IPS-11a (cell line): ENCODE data around the gene OXNAD1.

ENCODE experiments used
- H3K4me3 ChIP-seq: one replicate; pipeline ENCODE4 v1.5.1; 2013; ENCODE audit warnings: low read depth, low read length, control low read depth

The OXNAD1 gene

GRCh38 chr3:16325850-16326249 is 60.8 kb downstream of the OXNAD1 start:
- H3K4me3 ChIP-seq: no peak overlapping the region

GRCh38 chr3:16326724-16327349 is 61.8 kb downstream of the OXNAD1 start:
- H3K4me3 ChIP-seq: no peak overlapping the region

GRCh38 chr3:16328124-16328523 is 63.1 kb downstream of the OXNAD1 start:
- H3K4me3 ChIP-seq: no peak overlapping the region

GRCh38 chr3:16329036-16329825 is 64.2 kb downstream of the OXNAD1 start:
- no peak overlapping the region for H3K4me3 ChIP-seq

- H3K4me3 ChIP-seq: no peak overlapping the region
Observed at GRCh38 chr3:16329826-16330129, 64.8 kb downstream of the OXNAD1 start.

- H3K4me3 ChIP-seq: no peak overlapping the region
Observed at GRCh38 chr3:16330351-16330750, 65.3 kb downstream of the OXNAD1 start.

GRCh38 chr3:16331319-16331883 is 66.4 kb downstream of the OXNAD1 start:
- no peak overlapping the region for H3K4me3 ChIP-seq

GRCh38 chr3:16332904-16333426 is 68.0 kb downstream of the OXNAD1 start:
- no peak overlapping the region for H3K4me3 ChIP-seq

GRCh38 chr3:16334909-16335308 is 69.9 kb downstream of the OXNAD1 start:
- no peak overlapping the region for H3K4me3 ChIP-seq

GRCh38 chr3:16335333-16335732 is 70.3 kb downstream of the OXNAD1 start:
- H3K4me3 ChIP-seq: no peak overlapping the region

GRCh38 chr3:16335772-16336645 is 71.0 kb downstream of the OXNAD1 start:
- H3K4me3 ChIP-seq: no peak overlapping the region

- no peak overlapping the region for H3K4me3 ChIP-seq
Observed at GRCh38 chr3:16336825-16337224, 71.8 kb downstream of the OXNAD1 start.

GRCh38 chr3:16337856-16338540 is 73.0 kb downstream of the OXNAD1 start:
- H3K4me3 ChIP-seq: no peak overlapping the region

- H3K4me3 ChIP-seq: no peak overlapping the region
Observed at GRCh38 chr3:16338999-16339398, 74.0 kb downstream of the OXNAD1 start.

- H3K4me3 ChIP-seq: no peak overlapping the region
Observed at GRCh38 chr3:16343101-16343500, 78.1 kb downstream of the OXNAD1 start.

- no peak overlapping the region for H3K4me3 ChIP-seq
Observed at GRCh38 chr3:16346413-16347081, 81.5 kb downstream of the OXNAD1 start.

- no peak overlapping the region for H3K4me3 ChIP-seq
Observed at GRCh38 chr3:16347548-16347947, 82.5 kb downstream of the OXNAD1 start.

GRCh38 chr3:16349986-16350596 is 85.1 kb downstream of the OXNAD1 start:
- no peak overlapping the region for H3K4me3 ChIP-seq

GRCh38 chr3:16350597-16351318 is 85.7 kb downstream of the OXNAD1 start:
- H3K4me3 ChIP-seq: no peak overlapping the region
